Mucosa of descending colon (tissue), 3 donors: ENCODE results near the gene ZNF700. TPM values are rescaled to one million over a fixed set of nuclear protein-coding genes. Genes with fewer than 3 reads are reported as not detected.

Source experiments
- ATAC-seq: fragments of 200-7000 bp; cut with Tn5 transposase; one replicate; pipeline ENCODE4 v1.9.1; 2020; ENCODE audit warnings: mild to moderate bottlenecking, moderate library complexity
- DNase-seq, 3 donors: peaks; one replicate each; pipeline ENCODE4 v3.0.0-alpha.2; 2020
- H3K36me3 ChIP-seq: fragments of 200-600 bp; one replicate; pipeline ENCODE4 v1.8.0; 2021; ENCODE audit warnings: low read depth, mild to moderate bottlenecking
- H3K4me1 ChIP-seq: fragments of 200-600 bp; one replicate; pipeline ENCODE4 v1.8.0; 2021; ENCODE audit warnings: low read depth, mild to moderate bottlenecking
- H3K4me3 ChIP-seq: fragments of 200-600 bp; one replicate; pipeline ENCODE4 v1.8.0; 2021; ENCODE audit warnings: mild to moderate bottlenecking
- H3K9me3 ChIP-seq: fragments of 200-600 bp; one replicate; pipeline ENCODE4 v1.8.0; 2021; ENCODE audit warnings: mild to moderate bottlenecking
- CTCF ChIP-seq: fragments of 200-600 bp; IDR thresholded peaks from one replicate; pipeline ENCODE4 v1.8.0; 2022; ENCODE audit warnings: antibody characterized with exemption, mild to moderate bottlenecking
- intact Hi-C, 2 donors: fragments of 100-400 bp; cut with DNase I in 1 of 2; cut with micrococcal nuclease in 1 of 2; formaldehyde crosslinking; loops; one replicate each; pipeline versions ENCODE4 v1.11.0 to v1.11.1; 2022; cut with DNase I, micrococcal nuclease
- total RNA-seq, 3 donors: library from RNA; stranded (reverse); fragmentation: NEBNext Ultra II Directional in 2 of 3; extraction: Animal tissue kit (Norgen Biotek cat#: 25700) in 2 of 3; gene quantifications; one replicate each; pipeline versions ENCODE4 v1.2.1 to v1.2.4, GENCODE V29; 2021 to 2023
- donor health status: DM: no; HTN: no; CAD: no; lungs with moderate emphysema.
- donor health status: DM: no; HTN: no; CAD: no.
- donor health status: DM: no; HTN: yes; CAD: no.

ZNF700 gene
- total RNA-seq, 3 donors from 2014 or later: 16.3 to 25.2 (median 17.1) TPM

- no peaks in the 10 kb centered on the region for H3K36me3 ChIP-seq
- peak; percentile 99 for ATAC-seq
- H3K9me3 ChIP-seq: no peaks in the 10 kb centered on the region
- no peak for TF ChIP-seq CTCF
- DNase-seq: peak; percentile 96 to 99 (median 97)
- intact Hi-C loops: no loop called here
- peaks cover 9% of the 10 kb centered on the region for H3K4me1 ChIP-seq
- H3K4me3 ChIP-seq: peak within 1 kb of the TSS; percentile 54
These were observed 40.1 kb downstream of the ZNF700 start, which contains the start of gene ZNF763 for GRCh38 chr19:11964858-11965645. ZNF763 (plus strand) TSS chr19:11965040; CDS start chr19:11965209, 169 bp downstream.

- Histone ChIP-seq H3K36me3 (no peaks in the 10 kb centered on the region), H3K4me1 (no peaks in the 10 kb centered on the region), H3K4me3 (no peak overlapping the region), H3K9me3 (peaks cover 6% of the 10 kb centered on the region)
- TF ChIP-seq CTCF: no peak
- no peak for ATAC-seq
- DNase-seq: no peak
- intact Hi-C loops: no loop called here
These were observed 45.3 kb downstream of the ZNF700 start for GRCh38 chr19:11970174-11970573.

GRCh38 chr19:11971041-11971440 lies 46.1 kb downstream of the ZNF700 start:
- Histone ChIP-seq H3K4me3 (no peak overlapping the region), H3K4me1 (no peaks in the 10 kb centered on the region), H3K9me3 (peaks cover 14% of the 10 kb centered on the region), H3K36me3 (no peaks in the 10 kb centered on the region)
- DNase-seq (no peak), ATAC-seq (no peak)
- no peak for TF ChIP-seq CTCF
- intact Hi-C loops: no loop called here

GRCh38 chr19:11973019-11973810 lies 48.3 kb downstream of the ZNF700 start:
- H3K4me1 ChIP-seq: no peaks in the 10 kb centered on the region
- DNase-seq: no peak
- H3K36me3 ChIP-seq: peaks cover 6% of the 10 kb centered on the region
- no peak for ATAC-seq
- H3K9me3 ChIP-seq: peaks cover 36% of the 10 kb centered on the region
- no peak overlapping the region for H3K4me3 ChIP-seq
- intact Hi-C loops: no loop called here
- TF ChIP-seq CTCF: no peak

GRCh38 chr19:11978492-11979100 lies 53.7 kb downstream of the ZNF700 start:
- intact Hi-C loops: no loop called here
- Histone ChIP-seq H3K9me3 (peaks cover 83% of the 10 kb centered on the region), H3K36me3 (peaks cover 6% of the 10 kb centered on the region), H3K4me3 (no peak overlapping the region), H3K4me1 (no peaks in the 10 kb centered on the region)
- no peak for ATAC-seq
- DNase-seq: no peak
- TF ChIP-seq CTCF: no peak
